ENCODE measurements around the gene COL17A1.

Gene COL17A1

GRCh38 chr10:104029521-104029860 lies 56.2 kb downstream of the COL17A1 start:
- no peak for DNase-seq

GRCh38 chr10:104028823-104029520 lies 56.7 kb downstream of the COL17A1 start:
- DNase-seq, result no peak

GRCh38 chr10:104028146-104028545 lies 57.5 kb downstream of the COL17A1 start:
- DNase-seq, result no peak

- DNase-seq, result no peak
Measured at GRCh38 chr10:104026762-104027161, 58.9 kb downstream of the COL17A1 start.

- DNase-seq, result no peak
Measured at GRCh38 chr10:104025524-104025923, 60.2 kb downstream of the COL17A1 start.

- DNase-seq, result no peak
Measured at GRCh38 chr10:104022026-104022425, 63.7 kb downstream of the COL17A1 start.

GRCh38 chr10:104021246-104021645 lies 64.4 kb downstream of the COL17A1 start:
- no peak for DNase-seq

- DNase-seq, result no peak
Measured at GRCh38 chr10:104020020-104020419, 65.7 kb downstream of the COL17A1 start.

GRCh38 chr10:104018471-104018870 lies 67.2 kb downstream of the COL17A1 start:
- DNase-seq, result no peak

GRCh38 chr10:104016661-104017060 lies 69.0 kb downstream of the COL17A1 start:
- DNase-seq, result no peak

GRCh38 chr10:104014176-104014575 lies 71.5 kb downstream of the COL17A1 start:
- no peak for DNase-seq

- DNase-seq, result no peak
Measured at GRCh38 chr10:104013489-104013888, 72.2 kb downstream of the COL17A1 start.

GRCh38 chr10:104011904-104012303 lies 73.8 kb downstream of the COL17A1 start:
- DNase-seq, result no peak

- DNase-seq, result no peak
Measured at GRCh38 chr10:104005172-104005863, 80.4 kb downstream of the COL17A1 start.

- DNase-seq, result no peak
Measured at GRCh38 chr10:104002911-104003310, 82.8 kb downstream of the COL17A1 start.

GRCh38 chr10:103998805-103999204 lies 86.9 kb downstream of the COL17A1 start:
- no peak for DNase-seq

GRCh38 chr10:103995134-103995533 lies 90.5 kb downstream of the COL17A1 start:
- DNase-seq, result no peak

- no peak for DNase-seq
Measured at GRCh38 chr10:103991393-103992128, 94.1 kb downstream of the COL17A1 start.

GRCh38 chr10:103990531-103990930 lies 95.1 kb downstream of the COL17A1 start:
- DNase-seq, result no peak

- no peak for DNase-seq
Measured at GRCh38 chr10:103990121-103990520, 95.6 kb downstream of the COL17A1 start.

GRCh38 chr10:103986360-103986759 lies 99.3 kb downstream of the COL17A1 start:
- DNase-seq, result no peak

GRCh38 chr10:103985726-103986125 lies 100.0 kb downstream of the COL17A1 start:
- no peak for DNase-seq

GRCh38 chr10:103983367-103983911 lies 102.2 kb downstream of the COL17A1 start:
- no peak for DNase-seq

GRCh38 chr10:103982639-103983038 lies 103.0 kb downstream of the COL17A1 start:
- DNase-seq, result no peak
